HCT116 (cell line): Measurements from ENCODE around the gene NOD1. TPM values are rescaled to one million over a fixed set of nuclear protein-coding genes. Genes with fewer than 3 reads are reported as not detected.

Source experiments
- ATAC-seq: fragments of 200-7000 bp; cut with Tn5 transposase; 2 replicates; pipeline ENCODE4 v1.9.1; 2020; ENCODE audit warnings: mild to moderate bottlenecking, moderate library complexity
- BruUV-seq: library from RNA; stranded (reverse); fragments of 400-500 nt; replicated peaks from 2 replicates; lab custom pipeline; 2021; lab: Mats Ljungman, UMichigan
- CTCF ChIA-PET: fragments of 300-600 bp; sonication (Branson Sonifier 250); formaldehyde crosslinking; loops from one replicate; lab custom pipeline; 2021; ENCODE audit warnings: antibody characterized with exemption; lab: Charles Lee
- POLR2A ChIA-PET: fragments of 300-600, 350-600 bp; sonication (Branson Sonifier 250); formaldehyde crosslinking; loops from one replicate; lab custom pipeline; 2021; ENCODE audit warnings: antibody characterized with exemption; lab: Charles Lee
- RAD21 ChIA-PET, 2 experiments: fragments of 300-600 bp; sonication (Branson Sonifier 250); formaldehyde crosslinking; loops; one replicate each; lab custom pipeline; 2023; ENCODE audit warnings: low total read pairs in 2 of 2; ENCODE audit not compliant: uncharacterized antibody in 2 of 2, unreplicated experiment in 2 of 2, low non-redundant PET in 1 of 2; lab: Charles Lee
- DNase-seq: peaks from one replicate; pipeline ENCODE4 v3.0.0-alpha.2; 2010; ENCODE audit warnings: low read depth, low spot score
- H2AFZ ChIP-seq: fragments of 200-600 bp; shearing (Covaris generic), sonication (generic); 2 replicates; pipeline ENCODE4 v1.6.1; 2017; ENCODE audit warnings: low read depth, mixed run types, mixed read lengths, antibody characterized with exemption, low read length; ENCODE audit not compliant: poor library complexity, severe bottlenecking
- H3K27ac ChIP-seq: 2 replicates; pipeline ENCODE4 v1.5.1; 2012; ENCODE audit warnings: low read depth, low read length
- H3K27me3 ChIP-seq: fragments of 200-600 bp; sonication (generic); 2 replicates; pipeline ENCODE4 v1.6.1; 2016; ENCODE audit warnings: mixed run types, low read length, mixed read lengths; ENCODE audit not compliant: insufficient read depth
- H3K36me3 ChIP-seq, 2 experiments: fragments of 200-500 bp in 1 of 2; fragments of 200-600 bp in 1 of 2; sonication (Bioruptor generic) in 1 of 2; sonication (generic) in 1 of 2; 2 replicates each; pipeline versions ENCODE4 v1.5.1 to v1.6.1; 2014 to 2016; ENCODE audit warnings: low read length in 2 of 2, inconsistent platforms in 1 of 2, mixed read lengths in 1 of 2, mixed run types in 1 of 2; ENCODE audit not compliant: insufficient read depth in 2 of 2, control insufficient read depth in 1 of 2
- H3K4me1 ChIP-seq, 2 experiments: fragments of 200-600 bp in 1 of 2; sonication (generic) in 1 of 2; 2 replicates each; pipeline versions ENCODE4 v1.5.1 to v1.6.1; 2012 to 2017; ENCODE audit warnings: low read length in 2 of 2, inconsistent platforms in 1 of 2, mild to moderate bottlenecking in 1 of 2, mixed read lengths in 1 of 2, mixed run types in 1 of 2, moderate library complexity in 1 of 2; ENCODE audit not compliant: insufficient read depth in 2 of 2, control insufficient read depth in 1 of 2
- H3K4me2 ChIP-seq: fragments of 200-600 bp; sonication (generic); 2 replicates; pipeline ENCODE4 v1.6.1; 2017; ENCODE audit warnings: mixed run types, low read length, mixed read lengths
- H3K4me3 ChIP-seq, 2 experiments: fragments of 200-600 bp in 1 of 2; sonication (generic) in 1 of 2; replicated peaks in 1 of 2; 2 replicates each; pipeline ENCODE4 v1.5.1; 2011 to 2016; ENCODE audit warnings: low read length in 2 of 2, control low read depth in 1 of 2, low read depth in 1 of 2, mild to moderate bottlenecking in 1 of 2, mixed read lengths in 1 of 2, mixed run types in 1 of 2
- H3K79me2 ChIP-seq: fragments of 200-600 bp; sonication (generic); 2 replicates; pipeline ENCODE4 v1.6.1; 2017; ENCODE audit warnings: mild to moderate bottlenecking, mixed run types, low read length, moderate library complexity, mixed read lengths; ENCODE audit not compliant: insufficient read depth
- H3K9ac ChIP-seq: fragments of 200-600 bp; sonication (generic); 2 replicates; pipeline ENCODE4 v1.6.1; 2016; ENCODE audit warnings: low read length, mixed read lengths
- H3K9me2 ChIP-seq: fragments of 200-600 bp; sonication (generic), shearing (Covaris generic); 2 replicates; pipeline ENCODE4 v1.6.1; 2017; ENCODE audit warnings: mixed run types, mild to moderate bottlenecking, moderate library complexity; ENCODE audit not compliant: insufficient read depth
- H3K9me3 ChIP-seq, 2 experiments: fragments of 200-500 bp in 1 of 2; fragments of 200-600 bp in 1 of 2; sonication (Bioruptor generic) in 1 of 2; sonication (generic) in 1 of 2; 2 replicates each; pipeline ENCODE4 v1.6.1; 2014 to 2017; ENCODE audit warnings: low read length in 2 of 2, mixed read lengths in 2 of 2, inconsistent platforms in 1 of 2, low read depth in 1 of 2, mild to moderate bottlenecking in 1 of 2, mixed run types in 1 of 2, moderate library complexity in 1 of 2; ENCODE audit not compliant: control insufficient read depth in 1 of 2, insufficient read depth in 1 of 2
- H4K20me1 ChIP-seq: fragments of 200-600 bp; sonication (generic), shearing (Covaris generic); 2 replicates; pipeline ENCODE4 v1.6.1; 2017; ENCODE audit warnings: mixed run types, mild to moderate bottlenecking, moderate library complexity; ENCODE audit not compliant: insufficient read depth
- EGR1 ChIP-seq: IDR thresholded peaks from 2 replicates; pipeline ENCODE4 v1.6.1; 2012; ENCODE audit warnings: low read depth
- EZH2phosphoT487 ChIP-seq: fragments of 200-600 bp; IDR thresholded peaks from 2 replicates; pipeline ENCODE4 v1.6.1; 2018; ENCODE audit warnings: antibody characterized with exemption, borderline replicate concordance
- JUND ChIP-seq: IDR thresholded peaks from 2 replicates; pipeline ENCODE4 v1.6.1; 2012
- MAX ChIP-seq: IDR thresholded peaks from 2 replicates; pipeline ENCODE4 v1.6.1; 2012
- POLR2A ChIP-seq: IDR thresholded peaks from 2 replicates; pipeline ENCODE4 v1.7.0; 2011; ENCODE audit warnings: borderline replicate concordance; ENCODE audit not compliant: insufficient read depth, insufficient read length; ENCODE audit errors: extremely low read depth
- RAD21 ChIP-seq: IDR thresholded peaks from 2 replicates; pipeline ENCODE4 v1.6.1; 2012; ENCODE audit warnings: low read depth, mild to moderate bottlenecking
- SIN3A ChIP-seq: IDR thresholded peaks from 2 replicates; pipeline ENCODE4 v1.6.1; 2012; ENCODE audit warnings: low read depth
- SP1 ChIP-seq: IDR thresholded peaks from 2 replicates; pipeline ENCODE4 v1.6.1; 2012; ENCODE audit warnings: low read depth
- SRF ChIP-seq: IDR thresholded peaks from 2 replicates; pipeline ENCODE4 v1.6.1; 2012; ENCODE audit warnings: low read depth
- TCF7L2 ChIP-seq: IDR thresholded peaks from 2 replicates; pipeline ENCODE4 v1.7.0; 2011; ENCODE audit warnings: borderline replicate concordance, inconsistent platforms; ENCODE audit not compliant: insufficient read depth, insufficient read length; ENCODE audit errors: extremely low read depth
- YY1 ChIP-seq: IDR thresholded peaks from 2 replicates; pipeline ENCODE4 v1.6.1; 2011; ENCODE audit warnings: low read length, low read depth, moderate library complexity, mild to moderate bottlenecking; ENCODE audit not compliant: insufficient replicate concordance; ENCODE audit errors: extremely low read depth
- ZFX ChIP-seq: fragments of 450-650 bp; IDR thresholded peaks from 2 replicates; pipeline ENCODE4 v1.6.1; 2017
- intact Hi-C: fragments of 100-400 bp; cut with micrococcal nuclease; formaldehyde crosslinking; loops from 2 replicates; pipeline ENCODE4 v1.10.0; 2022
- total RNA-seq: library from RNA; stranded (reverse); gene quantifications from one replicate; pipeline ENCODE4 v1.2.1, GENCODE V29; 2021; ENCODE audit not compliant: unreplicated experiment

NOD1 gene
- total RNA-seq, 1 experiment from 2014 or later: 5.9 TPM

GRCh38 chr7:30521532-30521931 is 42.9 kb upstream of the NOD1 start (continued):
- TF ChIP-seq YY1: no peak
- TF ChIP-seq SP1: no peak
- no peak for TF ChIP-seq EZH2phosphoT487
- no peak for TF ChIP-seq ZFX
- no peak for TF ChIP-seq SRF
- TF ChIP-seq SIN3A: no peak

GRCh38 chr7:30519122-30519521 is 40.5 kb upstream of the NOD1 start:
- H3K27me3 ChIP-seq: no peaks in the 10 kb centered on the region
- H3K36me3 ChIP-seq: no peaks in the 10 kb centered on the region
- POLR2A ChIA-PET: no interaction called here
- no TSS peak for BruUV-seq
- DNase-seq (no peak), ATAC-seq (no peak)
- no peaks in the 10 kb centered on the region; a peak in 1 of 4 replicates for H3K4me1 ChIP-seq
- no peaks in the 10 kb centered on the region for H3K9me2 ChIP-seq
- CTCF ChIA-PET: no interaction called here
- H3K9me3 ChIP-seq: no peaks in the 10 kb centered on the region
- RAD21 ChIA-PET: no interaction called here
- H2AFZ ChIP-seq: no peak overlapping the region
- H3K27ac ChIP-seq: no peak overlapping the region
- no peak overlapping the region for H3K9ac ChIP-seq
- TF ChIP-seq MAX (no peak), SP1 (peak; percentile 24; the same call in 1 of the 2 replicates), JUND (no peak)
- no peak overlapping the region for H3K4me3 ChIP-seq
- no peaks in the 10 kb centered on the region for H4K20me1 ChIP-seq
- H3K79me2 ChIP-seq: no peaks in the 10 kb centered on the region
- intact Hi-C loops: no loop called here
- H3K4me2 ChIP-seq: no peak overlapping the region

- ChIA-PET CTCF (no interaction called here), RAD21 (no interaction called here), POLR2A (no interaction called here)
- DNase-seq: no peak
- H3K9ac ChIP-seq: no peak overlapping the region
- H3K4me3 ChIP-seq: no peak overlapping the region
- no peaks in the 10 kb centered on the region for H3K9me3 ChIP-seq
- no peak overlapping the region for H2AFZ ChIP-seq
- H3K9me2 ChIP-seq: no peaks in the 10 kb centered on the region
- H3K4me2 ChIP-seq: no peak overlapping the region
- no peaks in the 10 kb centered on the region; a peak in 1 of 4 replicates for H3K4me1 ChIP-seq
- TF ChIP-seq EGR1 (no peak), TCF7L2 (no peak), POLR2A (no peak), ZFX (no peak), EZH2phosphoT487 (no peak), RAD21 (no peak), JUND (no peak)
- no peak overlapping the region for H3K27ac ChIP-seq
- H4K20me1 ChIP-seq: no peaks in the 10 kb centered on the region
- H3K27me3 ChIP-seq: no peaks in the 10 kb centered on the region
- ATAC-seq: no peak
- H3K79me2 ChIP-seq: no peaks in the 10 kb centered on the region
- H3K36me3 ChIP-seq: no peaks in the 10 kb centered on the region
- no TSS peak for BruUV-seq
- intact Hi-C loops: no loop called here
Measured at GRCh38 chr7:30515761-30516160, 37.2 kb upstream of the NOD1 start.
